ENCODE data around the gene PHACTR3.
"Not testable (repeated sequence)": the region's sequence is repeated elsewhere in the genome, so short reads cannot be mapped to it uniquely, and the experiment has no call there.

DNA sequence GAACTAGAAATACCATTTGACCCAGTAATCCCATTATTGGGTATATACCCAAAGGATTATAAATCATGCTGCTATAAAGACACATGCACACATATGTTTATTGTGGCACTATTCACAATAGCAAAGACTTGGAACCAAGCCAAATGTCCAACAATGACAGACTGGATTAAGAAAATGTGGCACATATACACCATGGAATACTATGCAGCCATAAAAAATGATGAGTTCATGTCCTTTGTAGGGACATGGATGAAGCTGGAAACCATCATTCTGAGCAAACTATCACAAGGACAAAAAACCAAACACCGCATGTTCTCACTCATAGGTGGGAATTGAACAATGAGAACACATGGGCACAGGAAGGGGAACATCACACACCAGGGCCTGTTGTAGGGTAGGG, 252.2 kb downstream of the PHACTR3 start:
- TF ChIP-seq, protein P1, sequence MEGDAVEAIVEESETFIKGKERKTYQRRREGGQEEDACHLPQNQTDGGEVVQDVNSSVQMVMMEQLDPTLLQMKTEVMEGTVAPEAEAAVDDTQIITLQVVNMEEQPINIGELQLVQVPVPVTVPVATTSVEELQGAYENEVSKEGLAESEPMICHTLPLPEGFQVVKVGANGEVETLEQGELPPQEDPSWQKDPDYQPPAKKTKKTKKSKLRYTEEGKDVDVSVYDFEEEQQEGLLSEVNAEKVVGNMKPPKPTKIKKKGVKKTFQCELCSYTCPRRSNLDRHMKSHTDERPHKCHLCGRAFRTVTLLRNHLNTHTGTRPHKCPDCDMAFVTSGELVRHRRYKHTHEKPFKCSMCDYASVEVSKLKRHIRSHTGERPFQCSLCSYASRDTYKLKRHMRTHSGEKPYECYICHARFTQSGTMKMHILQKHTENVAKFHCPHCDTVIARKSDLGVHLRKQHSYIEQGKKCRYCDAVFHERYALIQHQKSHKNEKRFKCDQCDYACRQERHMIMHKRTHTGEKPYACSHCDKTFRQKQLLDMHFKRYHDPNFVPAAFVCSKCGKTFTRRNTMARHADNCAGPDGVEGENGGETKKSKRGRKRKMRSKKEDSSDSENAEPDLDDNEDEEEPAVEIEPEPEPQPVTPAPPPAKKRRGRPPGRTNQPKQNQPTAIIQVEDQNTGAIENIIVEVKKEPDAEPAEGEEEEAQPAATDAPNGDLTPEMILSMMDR (IDR thresholded peaks at IDR 0.05) = not testable (repeated sequence)
- not testable (repeated sequence) for TF ChIP-seq POLR2A, EP300, POLR2AphosphoS5 (IDR thresholded peaks at IDR 0.05)

Measured in suprapubic skin (tissue), 4 donors.